Measurements from ENCODE around the gene CUL3. TPM values are rescaled to one million over a fixed set of nuclear protein-coding genes. Genes with fewer than 3 reads are reported as not detected.

The CUL3 gene
- total and polyA plus RNA-seq, 2 experiments from 2014 or later = 86.0 to 125 TPM

DNA sequence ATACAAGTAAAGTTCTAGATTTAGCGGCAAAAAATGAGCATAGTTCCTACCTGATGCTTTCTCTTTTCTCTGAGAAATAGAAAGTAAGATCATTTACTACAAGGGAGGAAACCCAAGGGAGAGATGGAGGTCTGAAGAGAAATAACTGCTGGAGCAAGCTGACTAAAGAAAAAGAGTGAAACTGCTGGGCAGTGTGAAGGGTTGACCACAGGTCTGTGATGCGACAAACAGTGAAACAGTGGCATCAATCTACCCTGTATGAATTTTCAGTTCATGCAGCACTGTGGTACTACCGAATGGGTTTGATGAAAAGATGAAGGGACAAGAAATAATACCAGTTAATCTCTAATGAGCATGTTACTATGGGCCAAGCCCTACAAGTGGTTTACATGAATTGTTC is 52.2 kb downstream of the CUL3 start:
- Mint-ChIP-seq H3K27ac (no peak overlapping the region), H3K4me1 (peaks cover 46% of the 10 kb centered on the region), H3K4me3 (no peak overlapping the region), H3K27me3 (ENCODE audit: insufficient read depth, low read depth, poor library complexity) (peaks cover 2% of the 10 kb centered on the region), H3K9me3 (no peaks in the 10 kb centered on the region), H3K36me3 (ENCODE audit: low read depth) (peaks cover 27% of the 10 kb centered on the region)
- Histone ChIP-seq H2AFZ (no peak overlapping the region), H3K4me3 (no peak overlapping the region), H4K20me1 (replicated peaks; ENCODE audit: insufficient read depth) (no peaks in the 10 kb centered on the region; the same call in none of the 2 replicates), H3K27me3 (ENCODE audit: insufficient read depth) (no peaks in the 10 kb centered on the region), H3K79me2 (replicated peaks; ENCODE audit: insufficient read depth) (peaks cover 84% of the 10 kb centered on the region), H3K4me1 (ENCODE audit: insufficient read depth) (peaks cover 35% of the 10 kb centered on the region), H3K9me2 (ENCODE audit: insufficient read depth) (no peaks in the 10 kb centered on the region), H3K36me3 (ENCODE audit: insufficient read depth) (no peaks in the 10 kb centered on the region), H3K4me2 (no peak overlapping the region), H3F3A (replicated peaks; ENCODE audit: low read depth) (no peaks in the 10 kb centered on the region), H3K27ac (ENCODE audit: low read depth) (no peak overlapping the region)
- no peak for DNase-seq (ENCODE audit: low spot score)
- TF ChIP-seq EZH2phosphoT487 (IDR thresholded peaks at IDR 0.05; ENCODE audit: unreplicated experiment) (no peak), CREB1 (CRISPR knock-in tag; IDR thresholded peaks at IDR 0.05; ENCODE audit: low read depth) (no peak), JUNB (IDR thresholded peaks at IDR 0.05; ENCODE audit: unreplicated experiment) (no peak), STAT1 (IDR thresholded peaks at IDR 0.05; ENCODE audit: unreplicated experiment) (no peak), POLR2AphosphoS5 (IDR thresholded peaks at IDR 0.05; ENCODE audit: low read depth) (no peak), ZNF114 (CRISPR knock-in tag; IDR thresholded peaks at IDR 0.05) (no peak), ZNF331 (CRISPR knock-in tag; IDR thresholded peaks at IDR 0.05; ENCODE audit: low read depth) (no peak), EZH2 (IDR thresholded peaks at IDR 0.05; ENCODE audit: low read depth, unreplicated experiment) (no peak), NANOG (IDR thresholded peaks at IDR 0.05; ENCODE audit: borderline replicate concordance) (no peak)
- TF ChIP-seq, protein P1, sequence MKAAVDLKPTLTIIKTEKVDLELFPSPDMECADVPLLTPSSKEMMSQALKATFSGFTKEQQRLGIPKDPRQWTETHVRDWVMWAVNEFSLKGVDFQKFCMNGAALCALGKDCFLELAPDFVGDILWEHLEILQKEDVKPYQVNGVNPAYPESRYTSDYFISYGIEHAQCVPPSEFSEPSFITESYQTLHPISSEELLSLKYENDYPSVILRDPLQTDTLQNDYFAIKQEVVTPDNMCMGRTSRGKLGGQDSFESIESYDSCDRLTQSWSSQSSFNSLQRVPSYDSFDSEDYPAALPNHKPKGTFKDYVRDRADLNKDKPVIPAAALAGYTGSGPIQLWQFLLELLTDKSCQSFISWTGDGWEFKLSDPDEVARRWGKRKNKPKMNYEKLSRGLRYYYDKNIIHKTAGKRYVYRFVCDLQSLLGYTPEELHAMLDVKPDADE (IDR thresholded peaks at IDR 0.05) = no peak
- TF ChIP-seq, protein P2, sequence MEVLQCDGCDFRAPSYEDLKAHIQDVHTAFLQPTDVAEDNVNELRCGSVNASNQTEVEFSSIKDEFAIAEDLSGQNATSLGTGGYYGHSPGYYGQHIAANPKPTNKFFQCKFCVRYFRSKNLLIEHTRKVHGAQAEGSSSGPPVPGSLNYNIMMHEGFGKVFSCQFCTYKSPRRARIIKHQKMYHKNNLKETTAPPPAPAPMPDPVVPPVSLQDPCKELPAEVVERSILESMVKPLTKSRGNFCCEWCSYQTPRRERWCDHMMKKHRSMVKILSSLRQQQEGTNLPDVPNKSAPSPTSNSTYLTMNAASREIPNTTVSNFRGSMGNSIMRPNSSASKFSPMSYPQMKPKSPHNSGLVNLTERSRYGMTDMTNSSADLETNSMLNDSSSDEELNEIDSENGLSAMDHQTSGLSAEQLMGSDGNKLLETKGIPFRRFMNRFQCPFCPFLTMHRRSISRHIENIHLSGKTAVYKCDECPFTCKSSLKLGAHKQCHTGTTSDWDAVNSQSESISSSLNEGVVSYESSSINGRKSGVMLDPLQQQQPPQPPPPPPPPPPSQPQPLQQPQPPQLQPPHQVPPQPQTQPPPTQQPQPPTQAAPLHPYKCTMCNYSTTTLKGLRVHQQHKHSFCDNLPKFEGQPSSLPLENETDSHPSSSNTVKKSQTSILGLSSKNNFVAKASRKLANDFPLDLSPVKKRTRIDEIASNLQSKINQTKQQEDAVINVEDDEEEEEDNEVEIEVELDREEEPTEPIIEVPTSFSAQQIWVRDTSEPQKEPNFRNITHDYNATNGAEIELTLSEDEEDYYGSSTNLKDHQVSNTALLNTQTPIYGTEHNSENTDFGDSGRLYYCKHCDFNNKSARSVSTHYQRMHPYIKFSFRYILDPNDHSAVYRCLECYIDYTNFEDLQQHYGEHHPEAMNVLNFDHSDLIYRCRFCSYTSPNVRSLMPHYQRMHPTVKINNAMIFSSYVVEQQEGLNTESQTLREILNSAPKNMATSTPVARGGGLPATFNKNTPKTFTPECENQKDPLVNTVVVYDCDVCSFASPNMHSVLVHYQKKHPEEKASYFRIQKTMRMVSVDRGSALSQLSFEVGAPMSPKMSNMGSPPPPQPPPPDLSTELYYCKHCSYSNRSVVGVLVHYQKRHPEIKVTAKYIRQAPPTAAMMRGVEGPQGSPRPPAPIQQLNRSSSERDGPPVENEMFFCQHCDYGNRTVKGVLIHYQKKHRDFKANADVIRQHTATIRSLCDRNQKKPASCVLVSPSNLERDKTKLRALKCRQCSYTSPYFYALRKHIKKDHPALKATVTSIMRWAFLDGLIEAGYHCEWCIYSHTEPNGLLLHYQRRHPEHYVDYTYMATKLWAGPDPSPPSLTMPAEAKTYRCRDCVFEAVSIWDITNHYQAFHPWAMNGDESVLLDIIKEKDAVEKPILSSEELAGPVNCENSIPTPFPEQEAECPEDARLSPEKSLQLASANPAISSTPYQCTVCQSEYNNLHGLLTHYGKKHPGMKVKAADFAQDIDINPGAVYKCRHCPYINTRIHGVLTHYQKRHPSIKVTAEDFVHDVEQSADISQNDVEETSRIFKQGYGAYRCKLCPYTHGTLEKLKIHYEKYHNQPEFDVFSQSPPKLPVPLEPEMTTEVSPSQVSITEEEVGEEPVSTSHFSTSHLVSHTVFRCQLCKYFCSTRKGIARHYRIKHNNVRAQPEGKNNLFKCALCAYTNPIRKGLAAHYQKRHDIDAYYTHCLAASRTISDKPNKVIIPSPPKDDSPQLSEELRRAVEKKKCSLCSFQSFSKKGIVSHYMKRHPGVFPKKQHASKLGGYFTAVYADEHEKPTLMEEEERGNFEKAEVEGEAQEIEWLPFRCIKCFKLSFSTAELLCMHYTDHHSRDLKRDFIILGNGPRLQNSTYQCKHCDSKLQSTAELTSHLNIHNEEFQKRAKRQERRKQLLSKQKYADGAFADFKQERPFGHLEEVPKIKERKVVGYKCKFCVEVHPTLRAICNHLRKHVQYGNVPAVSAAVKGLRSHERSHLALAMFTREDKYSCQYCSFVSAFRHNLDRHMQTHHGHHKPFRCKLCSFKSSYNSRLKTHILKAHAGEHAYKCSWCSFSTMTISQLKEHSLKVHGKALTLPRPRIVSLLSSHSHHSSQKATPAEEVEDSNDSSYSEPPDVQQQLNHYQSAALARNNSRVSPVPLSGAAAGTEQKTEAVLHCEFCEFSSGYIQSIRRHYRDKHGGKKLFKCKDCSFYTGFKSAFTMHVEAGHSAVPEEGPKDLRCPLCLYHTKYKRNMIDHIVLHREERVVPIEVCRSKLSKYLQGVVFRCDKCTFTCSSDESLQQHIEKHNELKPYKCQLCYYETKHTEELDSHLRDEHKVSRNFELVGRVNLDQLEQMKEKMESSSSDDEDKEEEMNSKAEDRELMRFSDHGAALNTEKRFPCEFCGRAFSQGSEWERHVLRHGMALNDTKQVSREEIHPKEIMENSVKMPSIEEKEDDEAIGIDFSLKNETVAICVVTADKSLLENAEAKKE (CRISPR knock-in tag; IDR thresholded peaks at IDR 0.05) = no peak
- TF ChIP-seq, protein P3, sequence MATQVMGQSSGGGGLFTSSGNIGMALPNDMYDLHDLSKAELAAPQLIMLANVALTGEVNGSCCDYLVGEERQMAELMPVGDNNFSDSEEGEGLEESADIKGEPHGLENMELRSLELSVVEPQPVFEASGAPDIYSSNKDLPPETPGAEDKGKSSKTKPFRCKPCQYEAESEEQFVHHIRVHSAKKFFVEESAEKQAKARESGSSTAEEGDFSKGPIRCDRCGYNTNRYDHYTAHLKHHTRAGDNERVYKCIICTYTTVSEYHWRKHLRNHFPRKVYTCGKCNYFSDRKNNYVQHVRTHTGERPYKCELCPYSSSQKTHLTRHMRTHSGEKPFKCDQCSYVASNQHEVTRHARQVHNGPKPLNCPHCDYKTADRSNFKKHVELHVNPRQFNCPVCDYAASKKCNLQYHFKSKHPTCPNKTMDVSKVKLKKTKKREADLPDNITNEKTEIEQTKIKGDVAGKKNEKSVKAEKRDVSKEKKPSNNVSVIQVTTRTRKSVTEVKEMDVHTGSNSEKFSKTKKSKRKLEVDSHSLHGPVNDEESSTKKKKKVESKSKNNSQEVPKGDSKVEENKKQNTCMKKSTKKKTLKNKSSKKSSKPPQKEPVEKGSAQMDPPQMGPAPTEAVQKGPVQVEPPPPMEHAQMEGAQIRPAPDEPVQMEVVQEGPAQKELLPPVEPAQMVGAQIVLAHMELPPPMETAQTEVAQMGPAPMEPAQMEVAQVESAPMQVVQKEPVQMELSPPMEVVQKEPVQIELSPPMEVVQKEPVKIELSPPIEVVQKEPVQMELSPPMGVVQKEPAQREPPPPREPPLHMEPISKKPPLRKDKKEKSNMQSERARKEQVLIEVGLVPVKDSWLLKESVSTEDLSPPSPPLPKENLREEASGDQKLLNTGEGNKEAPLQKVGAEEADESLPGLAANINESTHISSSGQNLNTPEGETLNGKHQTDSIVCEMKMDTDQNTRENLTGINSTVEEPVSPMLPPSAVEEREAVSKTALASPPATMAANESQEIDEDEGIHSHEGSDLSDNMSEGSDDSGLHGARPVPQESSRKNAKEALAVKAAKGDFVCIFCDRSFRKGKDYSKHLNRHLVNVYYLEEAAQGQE (IDR thresholded peaks at IDR 0.05; ENCODE audit: unreplicated experiment) = no peak
- TF ChIP-seq, protein P4, sequence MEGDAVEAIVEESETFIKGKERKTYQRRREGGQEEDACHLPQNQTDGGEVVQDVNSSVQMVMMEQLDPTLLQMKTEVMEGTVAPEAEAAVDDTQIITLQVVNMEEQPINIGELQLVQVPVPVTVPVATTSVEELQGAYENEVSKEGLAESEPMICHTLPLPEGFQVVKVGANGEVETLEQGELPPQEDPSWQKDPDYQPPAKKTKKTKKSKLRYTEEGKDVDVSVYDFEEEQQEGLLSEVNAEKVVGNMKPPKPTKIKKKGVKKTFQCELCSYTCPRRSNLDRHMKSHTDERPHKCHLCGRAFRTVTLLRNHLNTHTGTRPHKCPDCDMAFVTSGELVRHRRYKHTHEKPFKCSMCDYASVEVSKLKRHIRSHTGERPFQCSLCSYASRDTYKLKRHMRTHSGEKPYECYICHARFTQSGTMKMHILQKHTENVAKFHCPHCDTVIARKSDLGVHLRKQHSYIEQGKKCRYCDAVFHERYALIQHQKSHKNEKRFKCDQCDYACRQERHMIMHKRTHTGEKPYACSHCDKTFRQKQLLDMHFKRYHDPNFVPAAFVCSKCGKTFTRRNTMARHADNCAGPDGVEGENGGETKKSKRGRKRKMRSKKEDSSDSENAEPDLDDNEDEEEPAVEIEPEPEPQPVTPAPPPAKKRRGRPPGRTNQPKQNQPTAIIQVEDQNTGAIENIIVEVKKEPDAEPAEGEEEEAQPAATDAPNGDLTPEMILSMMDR (conservative IDR thresholded peaks at IDR 0.05; ENCODE audit: low read depth in 2 of 2) = no peak
- ATAC-seq = no peak

Measured in GM23338 (cell line).